ENCODE measurements around the gene RGSL1. TPM values are rescaled to one million over a fixed set of nuclear protein-coding genes. Genes with fewer than 3 reads are reported as not detected.
A peak's percentile ranks its signal among the peaks of the same experiment; 100 is the strongest.

Gene RGSL1
- total and polyA plus RNA-seq, 8 donors, result not detected

GRCh38 chr1:182476625-182477024 lies 26.7 kb downstream of the RGSL1 start:
- no peaks in the 10 kb centered on the region for H3K36me3 ChIP-seq
- intact Hi-C loops (cut with DNase I), result no loop called here
- ATAC-seq (no peak), FAIRE-seq (no peak), DNase-seq (no peak)
- H3K4me3 ChIP-seq, result no peak overlapping the region
- H3K4me1 ChIP-seq, result no peaks in the 10 kb centered on the region
- H3K27ac ChIP-seq, result no peak overlapping the region
- no peak for TF ChIP-seq CTCF (IDR thresholded peaks at IDR 0.05)
- no peaks in the 10 kb centered on the region for H3K9me3 ChIP-seq
- no peaks in the 10 kb centered on the region for H3K27me3 ChIP-seq
- 62 to 65% methylated on average over 2 of the region's 2 CpGs for WGBS, 2 donors

- FAIRE-seq, result no peak
- no peak for TF ChIP-seq CTCF (IDR thresholded peaks at IDR 0.05)
- intact Hi-C loops (cut with DNase I), result no loop called here
Observed at GRCh38 chr1:182478238-182478637, 28.3 kb downstream of the RGSL1 start.

GRCh38 chr1:182484067-182484466 lies 34.1 kb downstream of the RGSL1 start:
- DNase-seq, result no peak
- Histone ChIP-seq H3K4me3 (no peak overlapping the region), H3K36me3 (no peaks in the 10 kb centered on the region), H3K27me3 (no peaks in the 10 kb centered on the region), H3K27ac (no peak overlapping the region), H3K4me1 (no peaks in the 10 kb centered on the region), H3K9me3 (no peaks in the 10 kb centered on the region)
- no peak for TF ChIP-seq CTCF (IDR thresholded peaks at IDR 0.05)
- 88 to 97% methylated on average over 2 of the region's 2 CpGs for WGBS, 2 donors
- no peak for ATAC-seq
- no peak for FAIRE-seq
- intact Hi-C loops (cut with DNase I), result no loop called here

More at GRCh38 chr1:182478238-182478637, 28.3 kb downstream of the RGSL1 start:
- ATAC-seq, result no peak
- no peaks in the 10 kb centered on the region for H3K4me1 ChIP-seq
- no peaks in the 10 kb centered on the region for H3K9me3 ChIP-seq
- no peak overlapping the region for H3K27ac ChIP-seq
- no peaks in the 10 kb centered on the region for H3K36me3 ChIP-seq
- DNase-seq, result no peak
- H3K27me3 ChIP-seq, result no peaks in the 10 kb centered on the region
- no peak overlapping the region for H3K4me3 ChIP-seq

- Histone ChIP-seq H3K27ac (no peak overlapping the region), H3K9me3 (no peaks in the 10 kb centered on the region), H3K4me3 (no peak overlapping the region), H3K4me1 (no peaks in the 10 kb centered on the region), H3K27me3 (no peaks in the 10 kb centered on the region), H3K36me3 (no peaks in the 10 kb centered on the region)
- no peak for TF ChIP-seq CTCF (IDR thresholded peaks at IDR 0.05)
- DNase-seq (no peak), FAIRE-seq (no peak), ATAC-seq (peak in 1 of 4 donors; percentile 27)
- intact Hi-C loops (cut with DNase I), result no loop called here
- WGBS, 2 donors, result 60 to 70% methylated on average over 5 of the region's 5 CpGs
Observed at GRCh38 chr1:182484531-182485257, 34.7 kb downstream of the RGSL1 start.

GRCh38 chr1:182485861-182486260 lies 35.9 kb downstream of the RGSL1 start:
- no peaks in the 10 kb centered on the region for H3K27me3 ChIP-seq
- WGBS, 2 donors, result 70 to 74% methylated on average over 3 of the region's 3 CpGs
- H3K27ac ChIP-seq, result no peak overlapping the region
- H3K9me3 ChIP-seq, result no peaks in the 10 kb centered on the region
- no peak overlapping the region for H3K4me3 ChIP-seq
- no peaks in the 10 kb centered on the region for H3K36me3 ChIP-seq
- H3K4me1 ChIP-seq, result no peaks in the 10 kb centered on the region
- no peak for DNase-seq
- TF ChIP-seq CTCF (IDR thresholded peaks at IDR 0.05), result no peak
- intact Hi-C loops (cut with DNase I), result no loop called here
- no peak for FAIRE-seq
- ATAC-seq, result no peak
